HEK293 (cell line): ENCODE data around the gene MTFMT.

Experiments
- ZFP69B ChIP-seq: fragments of 450-650 bp; formaldehyde crosslinking; IDR thresholded peaks from 2 replicates; pipeline ENCODE4 v1.5.1; 2016; ENCODE audit warnings: missing biosample characterization, missing genetic modification characterization
- ZIC2 ChIP-seq: fragments of 450-650 bp; formaldehyde crosslinking; IDR thresholded peaks from 2 replicates; pipeline ENCODE4 v1.5.1; 2016; ENCODE audit warnings: missing biosample characterization, missing genetic modification characterization
- ZNF175 ChIP-seq: fragments of 450-650 bp; formaldehyde crosslinking; IDR thresholded peaks from 2 replicates; pipeline ENCODE4 v1.5.1; 2016; ENCODE audit warnings: missing biosample characterization, missing genetic modification characterization
- ZNF302 ChIP-seq: fragments of 450-650 bp; formaldehyde crosslinking; IDR thresholded peaks from 2 replicates; pipeline ENCODE4 v1.5.1; 2016; ENCODE audit warnings: missing biosample characterization, missing genetic modification characterization, low read depth
- ZNF792 ChIP-seq: fragments of 450-650 bp; formaldehyde crosslinking; IDR thresholded peaks from 2 replicates; pipeline ENCODE4 v1.5.1; 2016; ENCODE audit warnings: missing biosample characterization, missing genetic modification characterization
- TF ChIP-seq, protein P1 (sequence below): fragments of 450-650 bp; formaldehyde crosslinking; IDR thresholded peaks from 2 replicates; pipeline ENCODE4 v1.5.1; 2016; ENCODE audit warnings: missing biosample characterization, missing genetic modification characterization
- TF ChIP-seq, protein P2 (sequence below): fragments of 450-650 bp; formaldehyde crosslinking; IDR thresholded peaks from 2 replicates; pipeline ENCODE4 v1.5.1; 2016; ENCODE audit warnings: missing biosample characterization, missing genetic modification characterization

DNA sequence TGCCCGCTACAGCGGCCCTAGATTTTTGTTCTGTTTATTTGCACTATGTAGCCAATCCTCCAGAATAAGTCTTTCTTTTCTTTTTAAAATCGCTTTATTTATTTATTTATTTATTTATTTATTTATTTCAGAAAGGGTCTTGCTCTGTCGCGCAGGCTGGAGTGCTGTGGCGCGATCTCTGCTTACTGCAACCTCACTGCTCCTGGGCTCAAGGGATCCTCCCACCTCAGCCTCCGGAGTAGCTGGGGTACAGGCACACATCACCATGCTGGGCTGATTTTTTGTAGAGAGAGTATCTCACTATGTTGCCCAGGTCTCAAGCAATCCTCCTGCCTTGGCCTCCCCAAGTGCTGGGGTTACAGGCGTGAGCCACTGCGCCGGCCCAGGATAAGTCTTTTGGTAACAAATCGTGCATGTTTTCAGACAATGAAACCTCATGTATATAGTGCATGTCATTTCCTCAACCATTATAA is 333 bp upstream of the MTFMT start:
- TF ChIP-seq, protein P1, sequence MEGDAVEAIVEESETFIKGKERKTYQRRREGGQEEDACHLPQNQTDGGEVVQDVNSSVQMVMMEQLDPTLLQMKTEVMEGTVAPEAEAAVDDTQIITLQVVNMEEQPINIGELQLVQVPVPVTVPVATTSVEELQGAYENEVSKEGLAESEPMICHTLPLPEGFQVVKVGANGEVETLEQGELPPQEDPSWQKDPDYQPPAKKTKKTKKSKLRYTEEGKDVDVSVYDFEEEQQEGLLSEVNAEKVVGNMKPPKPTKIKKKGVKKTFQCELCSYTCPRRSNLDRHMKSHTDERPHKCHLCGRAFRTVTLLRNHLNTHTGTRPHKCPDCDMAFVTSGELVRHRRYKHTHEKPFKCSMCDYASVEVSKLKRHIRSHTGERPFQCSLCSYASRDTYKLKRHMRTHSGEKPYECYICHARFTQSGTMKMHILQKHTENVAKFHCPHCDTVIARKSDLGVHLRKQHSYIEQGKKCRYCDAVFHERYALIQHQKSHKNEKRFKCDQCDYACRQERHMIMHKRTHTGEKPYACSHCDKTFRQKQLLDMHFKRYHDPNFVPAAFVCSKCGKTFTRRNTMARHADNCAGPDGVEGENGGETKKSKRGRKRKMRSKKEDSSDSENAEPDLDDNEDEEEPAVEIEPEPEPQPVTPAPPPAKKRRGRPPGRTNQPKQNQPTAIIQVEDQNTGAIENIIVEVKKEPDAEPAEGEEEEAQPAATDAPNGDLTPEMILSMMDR = no peak
- TF ChIP-seq ZNF302 (tag by site-specific recombination) (no peak), ZNF175 (tag by site-specific recombination) (no peak), ZIC2 (tag by site-specific recombination) (no peak), ZFP69B (tag by site-specific recombination) (no peak), ZNF792 (tag by site-specific recombination) (no peak)
- TF ChIP-seq, protein P2, sequence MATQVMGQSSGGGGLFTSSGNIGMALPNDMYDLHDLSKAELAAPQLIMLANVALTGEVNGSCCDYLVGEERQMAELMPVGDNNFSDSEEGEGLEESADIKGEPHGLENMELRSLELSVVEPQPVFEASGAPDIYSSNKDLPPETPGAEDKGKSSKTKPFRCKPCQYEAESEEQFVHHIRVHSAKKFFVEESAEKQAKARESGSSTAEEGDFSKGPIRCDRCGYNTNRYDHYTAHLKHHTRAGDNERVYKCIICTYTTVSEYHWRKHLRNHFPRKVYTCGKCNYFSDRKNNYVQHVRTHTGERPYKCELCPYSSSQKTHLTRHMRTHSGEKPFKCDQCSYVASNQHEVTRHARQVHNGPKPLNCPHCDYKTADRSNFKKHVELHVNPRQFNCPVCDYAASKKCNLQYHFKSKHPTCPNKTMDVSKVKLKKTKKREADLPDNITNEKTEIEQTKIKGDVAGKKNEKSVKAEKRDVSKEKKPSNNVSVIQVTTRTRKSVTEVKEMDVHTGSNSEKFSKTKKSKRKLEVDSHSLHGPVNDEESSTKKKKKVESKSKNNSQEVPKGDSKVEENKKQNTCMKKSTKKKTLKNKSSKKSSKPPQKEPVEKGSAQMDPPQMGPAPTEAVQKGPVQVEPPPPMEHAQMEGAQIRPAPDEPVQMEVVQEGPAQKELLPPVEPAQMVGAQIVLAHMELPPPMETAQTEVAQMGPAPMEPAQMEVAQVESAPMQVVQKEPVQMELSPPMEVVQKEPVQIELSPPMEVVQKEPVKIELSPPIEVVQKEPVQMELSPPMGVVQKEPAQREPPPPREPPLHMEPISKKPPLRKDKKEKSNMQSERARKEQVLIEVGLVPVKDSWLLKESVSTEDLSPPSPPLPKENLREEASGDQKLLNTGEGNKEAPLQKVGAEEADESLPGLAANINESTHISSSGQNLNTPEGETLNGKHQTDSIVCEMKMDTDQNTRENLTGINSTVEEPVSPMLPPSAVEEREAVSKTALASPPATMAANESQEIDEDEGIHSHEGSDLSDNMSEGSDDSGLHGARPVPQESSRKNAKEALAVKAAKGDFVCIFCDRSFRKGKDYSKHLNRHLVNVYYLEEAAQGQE (tag by site-specific recombination) = no peak
